ENCODE measurements around the gene TTC7B.

TTC7B gene

GRCh38 chr14:90620568-90621077 is 195.6 kb downstream of the TTC7B start:
- H3K9ac ChIP-seq (ENCODE audit: low read depth, low read length, poor library complexity) = no peak overlapping the region
- H3K36me3 ChIP-seq (replicated peaks in 1 of 2; ENCODE audit: control insufficient read depth in 2 of 2, insufficient read depth in 2 of 2, low read length in 2 of 2) = peaks cover 1 to 15% of the 10 kb centered on the region in 2 donors
- WGBS, 2 donors (ENCODE audit: extremely low coverage in 2 of 2, insufficient read length in 2 of 2, insufficient replicate concordance in 1 of 2) = no CpG with 5 or more reads among the region's 7 CpGs

GRCh38 chr14:90619911-90620310 is 196.3 kb downstream of the TTC7B start:
- H3K14ac ChIP-seq (ENCODE audit: low read length) = no peak overlapping the region
- H2BK120ac ChIP-seq (ENCODE audit: low read depth, low read length) = no peak overlapping the region
- WGBS, 2 donors (ENCODE audit: extremely low coverage in 2 of 2, insufficient read length in 2 of 2, insufficient replicate concordance in 1 of 2) = no CpG with 5 or more reads among the region's 8 CpGs
- H2BK15ac ChIP-seq (ENCODE audit: low read length) = no peak overlapping the region
- H3K79me1 ChIP-seq (ENCODE audit: low read depth, low read length) = no peaks in the 10 kb centered on the region
- no peak overlapping the region for H2AK5ac ChIP-seq (ENCODE audit: low read depth, low read length)
- no peak for DNase-seq (ENCODE audit: low spot score)
- H2BK12ac ChIP-seq (ENCODE audit: low read length) = no peak overlapping the region
- H4K91ac ChIP-seq (ENCODE audit: low read depth, low read length, poor library complexity) = no peak overlapping the region
- no peak overlapping the region for H3K4me2 ChIP-seq (ENCODE audit: insufficient read depth, low read length, poor library complexity, severe bottlenecking)
- no peak overlapping the region for H4K8ac ChIP-seq (ENCODE audit: low read depth, low read length)
- H3K4ac ChIP-seq (ENCODE audit: low read length) = no peak overlapping the region
- peaks cover 1 to 15% of the 10 kb centered on the region in 2 donors for H3K36me3 ChIP-seq (replicated peaks in 1 of 2; ENCODE audit: control insufficient read depth in 2 of 2, insufficient read depth in 2 of 2, low read length in 2 of 2)
- no peak overlapping the region for H3K4me3 ChIP-seq (ENCODE audit: low read length in 2 of 2)
- no peak overlapping the region for H3K18ac ChIP-seq (ENCODE audit: low read length)
- no peak overlapping the region for H2AFZ ChIP-seq (ENCODE audit: low read length)
- no peak overlapping the region for H2BK5ac ChIP-seq (ENCODE audit: low read length)
- H3K23ac ChIP-seq (ENCODE audit: low read depth, low read length, poor library complexity) = no peak overlapping the region
- H3K9me3 ChIP-seq (replicated peaks in 1 of 2; ENCODE audit: control insufficient read depth in 2 of 2, insufficient read depth in 1 of 2, low read depth in 1 of 2, low read length in 2 of 2) = peaks cover 0 to 3% of the 10 kb centered on the region in 2 donors
- H3K27ac ChIP-seq (replicated peaks; ENCODE audit: low read length) = no peak overlapping the region
- peaks cover 21 to 25% of the 10 kb centered on the region in 2 donors for H3K4me1 ChIP-seq (ENCODE audit: control insufficient read depth in 2 of 2, insufficient read depth in 1 of 2, low read depth in 1 of 2, low read length in 2 of 2)
- no peak overlapping the region for H3K9ac ChIP-seq (ENCODE audit: low read depth, low read length, poor library complexity)
- no peaks in the 10 kb centered on the region for H3K27me3 ChIP-seq (ENCODE audit: control insufficient read depth in 3 of 3, insufficient read depth in 3 of 3, low read depth in 1 of 3, low read length in 3 of 3)

More at GRCh38 chr14:90620568-90621077, 195.6 kb downstream of the TTC7B start:
- H2BK5ac ChIP-seq (ENCODE audit: low read length) = peak overlapping the region; percentile 76
- no peaks in the 10 kb centered on the region for H3K79me1 ChIP-seq (ENCODE audit: low read depth, low read length)
- H3K9me3 ChIP-seq (replicated peaks in 1 of 2; ENCODE audit: control insufficient read depth in 2 of 2, insufficient read depth in 1 of 2, low read depth in 1 of 2, low read length in 2 of 2) = peaks cover 0 to 3% of the 10 kb centered on the region in 2 donors
- H3K4ac ChIP-seq (ENCODE audit: low read length) = no peak overlapping the region
- H3K27me3 ChIP-seq (ENCODE audit: control insufficient read depth in 3 of 3, insufficient read depth in 3 of 3, low read depth in 1 of 3, low read length in 3 of 3) = no peaks in the 10 kb centered on the region
- no peak overlapping the region for H2BK15ac ChIP-seq (ENCODE audit: low read length)
- no peak overlapping the region for H3K23ac ChIP-seq (ENCODE audit: low read depth, low read length, poor library complexity)
- no peak for DNase-seq (ENCODE audit: low spot score)
- no peak overlapping the region for H4K8ac ChIP-seq (ENCODE audit: low read depth, low read length)
- peak overlapping the region; percentile 41 for H2AK5ac ChIP-seq (ENCODE audit: low read depth, low read length)
- H4K91ac ChIP-seq (ENCODE audit: low read depth, low read length, poor library complexity) = no peak overlapping the region
- H2BK12ac ChIP-seq (ENCODE audit: low read length) = no peak overlapping the region
- no peak overlapping the region for H2BK120ac ChIP-seq (ENCODE audit: low read depth, low read length)
- no peak overlapping the region for H3K27ac ChIP-seq (replicated peaks; ENCODE audit: low read length)
- H3K14ac ChIP-seq (ENCODE audit: low read length) = peak overlapping the region; percentile 43
- peak overlapping the region; percentile 81 for H3K18ac ChIP-seq (ENCODE audit: low read length)
- no peak overlapping the region for H3K4me3 ChIP-seq (ENCODE audit: low read length in 2 of 2)
- peaks cover 21 to 23% of the 10 kb centered on the region in 2 donors for H3K4me1 ChIP-seq (ENCODE audit: control insufficient read depth in 2 of 2, insufficient read depth in 1 of 2, low read depth in 1 of 2, low read length in 2 of 2)
- no peak overlapping the region for H3K4me2 ChIP-seq (ENCODE audit: insufficient read depth, low read length, poor library complexity, severe bottlenecking)
- no peak overlapping the region for H2AFZ ChIP-seq (ENCODE audit: low read length)

GRCh38 chr14:90617961-90618360 is 198.3 kb downstream of the TTC7B start:
- no peak overlapping the region for H3K4me2 ChIP-seq (ENCODE audit: insufficient read depth, low read length, poor library complexity, severe bottlenecking)
- WGBS, 2 donors (ENCODE audit: extremely low coverage in 2 of 2, insufficient read length in 2 of 2, insufficient replicate concordance in 1 of 2) = no CpG with 5 or more reads among the region's 7 CpGs

GRCh38 chr14:90616881-90617280 is 199.3 kb downstream of the TTC7B start:
- H3K4me1 ChIP-seq (ENCODE audit: control insufficient read depth in 2 of 2, insufficient read depth in 1 of 2, low read depth in 1 of 2, low read length in 2 of 2) = peaks cover 14 to 20% of the 10 kb centered on the region in 2 donors
- peaks cover 0 to 15% of the 10 kb centered on the region in 2 donors for H3K36me3 ChIP-seq (replicated peaks in 1 of 2; ENCODE audit: control insufficient read depth in 2 of 2, insufficient read depth in 2 of 2, low read length in 2 of 2)
- no CpG with 5 or more reads among the region's 7 CpGs for WGBS, 2 donors (ENCODE audit: extremely low coverage in 2 of 2, insufficient read length in 2 of 2, insufficient replicate concordance in 1 of 2)

More at GRCh38 chr14:90617961-90618360, 198.3 kb downstream of the TTC7B start:
- H3K14ac ChIP-seq (ENCODE audit: low read length) = no peak overlapping the region
- no peak overlapping the region for H2BK12ac ChIP-seq (ENCODE audit: low read length)
- peaks cover 1 to 15% of the 10 kb centered on the region in 2 donors for H3K36me3 ChIP-seq (replicated peaks in 1 of 2; ENCODE audit: control insufficient read depth in 2 of 2, insufficient read depth in 2 of 2, low read length in 2 of 2)
- H3K79me1 ChIP-seq (ENCODE audit: low read depth, low read length) = no peaks in the 10 kb centered on the region
- no peak overlapping the region for H3K9ac ChIP-seq (ENCODE audit: low read depth, low read length, poor library complexity)
- no peak overlapping the region for H4K8ac ChIP-seq (ENCODE audit: low read depth, low read length)
- no peak for DNase-seq (ENCODE audit: low spot score)
- H3K4me1 ChIP-seq (ENCODE audit: control insufficient read depth in 2 of 2, insufficient read depth in 1 of 2, low read depth in 1 of 2, low read length in 2 of 2) = peaks cover 15 to 20% of the 10 kb centered on the region in 2 donors
- no peak overlapping the region for H2AK5ac ChIP-seq (ENCODE audit: low read depth, low read length)
- H2BK120ac ChIP-seq (ENCODE audit: low read depth, low read length) = no peak overlapping the region
- no peak overlapping the region for H4K91ac ChIP-seq (ENCODE audit: low read depth, low read length, poor library complexity)
- H2AFZ ChIP-seq (ENCODE audit: low read length) = no peak overlapping the region
- no peak overlapping the region for H3K23ac ChIP-seq (ENCODE audit: low read depth, low read length, poor library complexity)
- H3K27ac ChIP-seq (replicated peaks; ENCODE audit: low read length) = no peak overlapping the region
- H3K4me3 ChIP-seq (ENCODE audit: low read length in 2 of 2) = no peak overlapping the region
- H3K27me3 ChIP-seq (ENCODE audit: control insufficient read depth in 3 of 3, insufficient read depth in 3 of 3, low read depth in 1 of 3, low read length in 3 of 3) = no peaks in the 10 kb centered on the region
- H2BK15ac ChIP-seq (ENCODE audit: low read length) = no peak overlapping the region
- H3K9me3 ChIP-seq (replicated peaks in 1 of 2; ENCODE audit: control insufficient read depth in 2 of 2, insufficient read depth in 1 of 2, low read depth in 1 of 2, low read length in 2 of 2) = peaks cover 0 to 3% of the 10 kb centered on the region in 2 donors
- no peak overlapping the region for H3K4ac ChIP-seq (ENCODE audit: low read length)
- no peak overlapping the region for H3K18ac ChIP-seq (ENCODE audit: low read length)
- no peak overlapping the region for H2BK5ac ChIP-seq (ENCODE audit: low read length)

More at GRCh38 chr14:90616881-90617280, 199.3 kb downstream of the TTC7B start:
- Histone ChIP-seq H3K79me1 (ENCODE audit: low read depth, low read length) (no peaks in the 10 kb centered on the region), H2BK12ac (ENCODE audit: low read length) (no peak overlapping the region), H3K18ac (ENCODE audit: low read length) (no peak overlapping the region), H2AFZ (ENCODE audit: low read length) (no peak overlapping the region), H3K4me2 (ENCODE audit: insufficient read depth, low read length, poor library complexity, severe bottlenecking) (no peak overlapping the region), H2BK120ac (ENCODE audit: low read depth, low read length) (no peak overlapping the region), H2BK15ac (ENCODE audit: low read length) (no peak overlapping the region), H4K91ac (ENCODE audit: low read depth, low read length, poor library complexity) (no peak overlapping the region), H3K4me3 (ENCODE audit: low read length in 2 of 2) (peak overlapping the region in 1 of 2 donors; percentile 42), H3K4ac (ENCODE audit: low read length) (no peak overlapping the region), H3K23ac (ENCODE audit: low read depth, low read length, poor library complexity) (no peak overlapping the region), H3K14ac (ENCODE audit: low read length) (no peak overlapping the region), H2AK5ac (ENCODE audit: low read depth, low read length) (no peak overlapping the region), H3K9ac (ENCODE audit: low read depth, low read length, poor library complexity) (no peak overlapping the region), H3K27ac (replicated peaks; ENCODE audit: low read length) (no peak overlapping the region), H2BK5ac (ENCODE audit: low read length) (no peak overlapping the region), H3K9me3 (replicated peaks in 1 of 2; ENCODE audit: control insufficient read depth in 2 of 2, insufficient read depth in 1 of 2, low read depth in 1 of 2, low read length in 2 of 2) (no peaks in the 10 kb centered on the region), H4K8ac (ENCODE audit: low read depth, low read length) (no peak overlapping the region), H3K27me3 (ENCODE audit: control insufficient read depth in 3 of 3, insufficient read depth in 3 of 3, low read depth in 1 of 3, low read length in 3 of 3) (no peaks in the 10 kb centered on the region)
- no peak for DNase-seq (ENCODE audit: low spot score)
